B cell (primary cell): Measurements from ENCODE around the gene SPATA17. TPM values are rescaled to one million over a fixed set of nuclear protein-coding genes. Genes with fewer than 3 reads are reported as not detected.

Experiments
- ATAC-seq: fragments of 200-7000 bp; cut with Tn5 transposase; one replicate; pipeline ENCODE4 v1.10.0; 2021; ENCODE audit warnings: low read depth, mild to moderate bottlenecking, moderate number of reproducible peaks, moderate library complexity
- CTCF ChIA-PET: fragments of 350-600 bp; sonication (Branson Sonifier 250); formaldehyde crosslinking; loops from one replicate; lab custom pipeline; 2021; ENCODE audit warnings: antibody characterized with exemption, inconsistent platforms; lab: Charles Lee
- POLR2A ChIA-PET: fragments of 350-600 bp; sonication (Branson Sonifier 250); formaldehyde crosslinking; loops from one replicate; lab custom pipeline; 2021; ENCODE audit warnings: antibody characterized with exemption; lab: Charles Lee
- DNase-seq: peaks from one replicate; pipeline ENCODE4 v3.0.0; 2013
- H2AFZ ChIP-seq: 2 replicates; pipeline ENCODE4 v1.6.1; 2012; ENCODE audit warnings: mild to moderate bottlenecking, low read depth, low read length; ENCODE audit not compliant: insufficient read depth, poor library complexity, severe bottlenecking
- H3K27ac ChIP-seq, 2 donors: 1 replicate in 1 of 2; 2 replicates in 1 of 2; pipeline ENCODE4 v1.5.1; 2012 to 2013; ENCODE audit warnings: low read length in 2 of 2, mild to moderate bottlenecking in 2 of 2, moderate library complexity in 1 of 2
- H3K27me3 ChIP-seq, 4 experiments: fragments of 200-600 bp in 1 of 4; sonication (generic) in 1 of 4; replicated peaks in 1 of 4; 1 replicate in 2 of 4; 2 replicates in 2 of 4; pipeline versions ENCODE4 v1.6.1 to v1.7.0; 2013 to 2016; ENCODE audit warnings: low read length in 3 of 4, mild to moderate bottlenecking in 2 of 4, mixed read lengths in 1 of 4, moderate library complexity in 1 of 4; ENCODE audit not compliant: insufficient read depth in 4 of 4, control insufficient read depth in 3 of 4; ENCODE audit errors: control extremely low read depth in 1 of 4
- H3K36me3 ChIP-seq, 2 experiments: replicated peaks in 1 of 2; 1 replicate in 1 of 2; 2 replicates in 1 of 2; pipeline versions ENCODE4 v1.6.1 to v1.7.1; 2013; ENCODE audit warnings: low read length in 1 of 2; ENCODE audit not compliant: insufficient read depth in 2 of 2, control insufficient read depth in 1 of 2; ENCODE audit errors: control extremely low read depth in 1 of 2, extremely low read depth in 1 of 2
- H3K4me1 ChIP-seq, 2 donors: fragments of 200-600 bp in 1 of 2; sonication (generic) in 1 of 2; 1 replicate in 1 of 2; 2 replicates in 1 of 2; pipeline versions ENCODE4 v1.5.1 to v1.6.1; 2013 to 2017; ENCODE audit warnings: low read length in 2 of 2; ENCODE audit not compliant: control insufficient read depth in 2 of 2, insufficient read depth in 2 of 2
- H3K4me2 ChIP-seq: replicated peaks from 2 replicates; pipeline ENCODE3; 2012; ENCODE audit warnings: mild to moderate bottlenecking, low read depth, low read length; ENCODE audit not compliant: poor library complexity, severe bottlenecking
- H3K4me3 ChIP-seq, 5 experiments: fragments of 200-600 bp in 1 of 5; sonication (generic) in 1 of 5; 1 replicate in 3 of 5; 2 replicates in 2 of 5; pipeline versions ENCODE4 v1.5.1 to v1.7.0; 2011 to 2016; ENCODE audit warnings: low read length in 4 of 5, mild to moderate bottlenecking in 4 of 5, low read depth in 2 of 5, control low read depth in 1 of 5, moderate library complexity in 1 of 5; ENCODE audit not compliant: insufficient read depth in 1 of 5; ENCODE audit errors: control extremely low read depth in 1 of 5, extremely low read depth in 1 of 5
- H3K79me2 ChIP-seq: fragments of 200-600 bp; sonication (generic); one replicate; pipeline ENCODE4 v1.6.0; 2016; ENCODE audit warnings: low read length; ENCODE audit not compliant: control insufficient read depth, insufficient read depth
- H3K9ac ChIP-seq: fragments of 200-600 bp; sonication (generic); 2 replicates; pipeline ENCODE4 v1.6.1; 2017; ENCODE audit warnings: mild to moderate bottlenecking, low read length, moderate library complexity
- H3K9me3 ChIP-seq, 3 donors: one replicate each; pipeline versions ENCODE4 v1.6.1 to v1.7.1; 2013; ENCODE audit warnings: low read length in 2 of 3; ENCODE audit not compliant: control insufficient read depth in 2 of 3, insufficient read depth in 1 of 3; ENCODE audit errors: control extremely low read depth in 1 of 3
- H4K20me1 ChIP-seq: 2 replicates; pipeline ENCODE4 v1.6.0; 2012; ENCODE audit warnings: mild to moderate bottlenecking, low read length; ENCODE audit not compliant: insufficient read depth, control insufficient read depth, poor library complexity, severe bottlenecking
- H3K27ac Mint-ChIP-seq: one replicate; pipeline ENCODE4 v1.8.0; 2021; ENCODE audit warnings: mixed read lengths
- H3K27me3 Mint-ChIP-seq: one replicate; pipeline ENCODE4 v1.8.0; 2021; ENCODE audit warnings: mixed read lengths
- H3K4me1 Mint-ChIP-seq: one replicate; pipeline ENCODE4 v1.8.0; 2021; ENCODE audit warnings: mixed read lengths
- H3K4me3 Mint-ChIP-seq: one replicate; pipeline ENCODE4 v1.8.0; 2021; ENCODE audit warnings: mixed read lengths
- H3K9me3 Mint-ChIP-seq: one replicate; pipeline ENCODE4 v1.8.0; 2022; ENCODE audit warnings: mixed read lengths; ENCODE audit not compliant: insufficient read depth
- EZH2 ChIP-seq: IDR thresholded peaks from 2 replicates; pipeline ENCODE4 v1.6.1; 2012; ENCODE audit warnings: borderline replicate concordance, low read depth, mild to moderate bottlenecking, moderate library complexity, low read length; ENCODE audit not compliant: insufficient read depth, poor library complexity, severe bottlenecking
- WGBS: methylation state at CpG from one replicate; pipeline ENCODE4 v1.1.5; 2013; ENCODE audit warnings: missing lambda C conversion rate; ENCODE audit not compliant: insufficient coverage; 5-methylcytosine and 5-hydroxymethylcytosine counted together
- intact Hi-C: fragments of 100-400 bp; cut with micrococcal nuclease; formaldehyde crosslinking; loops from one replicate; pipeline ENCODE4 v1.10.0; 2022
- polyA plus RNA-seq: library from polyadenylated mRNA; depleted of rRNA; stranded (reverse); fragments of >200 nt; gene quantifications from 2 replicates; pipeline ENCODE4 v1.2.3, GENCODE V29; 2012
- total RNA-seq, 2 donors: library from RNA; stranded (reverse); fragments of 120-200 nt in 1 of 2; gene quantifications; 1 replicate in 1 of 2; 2 replicates in 1 of 2; pipeline versions ENCODE4 v1.2.3 to v1.2.4, GENCODE V29; 2013 to 2022
- TF ChIP-seq, protein P1 (sequence below): fragments of 200-600 bp; IDR thresholded peaks from one replicate; pipeline ENCODE4 v1.8.0; 2022; ENCODE audit warnings: antibody characterized with exemption, mild to moderate bottlenecking

SPATA17 gene
- total and polyA plus RNA-seq, 2 donors (not counting 1 experiment from before 2014, with no cell fraction given) = not detected

DNA sequence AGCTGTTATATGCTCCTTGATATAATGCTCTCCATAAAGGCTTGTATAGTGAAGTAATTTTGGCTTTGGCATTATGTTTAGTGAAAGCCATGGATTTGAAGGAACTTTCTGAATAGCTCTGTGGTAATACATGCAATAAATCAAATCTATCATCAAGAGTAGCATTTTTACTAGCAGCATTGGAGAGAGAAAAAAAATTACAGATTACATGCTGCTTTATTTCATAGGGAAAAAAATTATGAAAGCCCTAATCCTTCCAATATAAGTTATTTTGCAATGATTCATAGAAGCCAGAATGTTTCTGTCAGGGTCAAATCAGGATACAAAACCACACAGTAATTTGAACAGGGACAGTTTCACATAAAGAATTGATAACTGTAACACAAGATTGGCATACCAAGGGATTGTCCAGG lies 250.0 kb downstream of the SPATA17 start:
- TF ChIP-seq, protein P1, sequence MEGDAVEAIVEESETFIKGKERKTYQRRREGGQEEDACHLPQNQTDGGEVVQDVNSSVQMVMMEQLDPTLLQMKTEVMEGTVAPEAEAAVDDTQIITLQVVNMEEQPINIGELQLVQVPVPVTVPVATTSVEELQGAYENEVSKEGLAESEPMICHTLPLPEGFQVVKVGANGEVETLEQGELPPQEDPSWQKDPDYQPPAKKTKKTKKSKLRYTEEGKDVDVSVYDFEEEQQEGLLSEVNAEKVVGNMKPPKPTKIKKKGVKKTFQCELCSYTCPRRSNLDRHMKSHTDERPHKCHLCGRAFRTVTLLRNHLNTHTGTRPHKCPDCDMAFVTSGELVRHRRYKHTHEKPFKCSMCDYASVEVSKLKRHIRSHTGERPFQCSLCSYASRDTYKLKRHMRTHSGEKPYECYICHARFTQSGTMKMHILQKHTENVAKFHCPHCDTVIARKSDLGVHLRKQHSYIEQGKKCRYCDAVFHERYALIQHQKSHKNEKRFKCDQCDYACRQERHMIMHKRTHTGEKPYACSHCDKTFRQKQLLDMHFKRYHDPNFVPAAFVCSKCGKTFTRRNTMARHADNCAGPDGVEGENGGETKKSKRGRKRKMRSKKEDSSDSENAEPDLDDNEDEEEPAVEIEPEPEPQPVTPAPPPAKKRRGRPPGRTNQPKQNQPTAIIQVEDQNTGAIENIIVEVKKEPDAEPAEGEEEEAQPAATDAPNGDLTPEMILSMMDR = no peak
- TF ChIP-seq EZH2 = no peak
- no peak overlapping the region for H2AFZ ChIP-seq
- H3K36me3 ChIP-seq = no peaks in the 10 kb centered on the region
- H3K4me1 ChIP-seq = no peaks in the 10 kb centered on the region
- Mint-ChIP-seq H3K9me3 (no peaks in the 10 kb centered on the region), H3K27ac (no peak overlapping the region), H3K4me3 (no peak overlapping the region), H3K4me1 (no peaks in the 10 kb centered on the region), H3K27me3 (no peaks in the 10 kb centered on the region)
- no peaks in the 10 kb centered on the region for H4K20me1 ChIP-seq
- no peaks in the 10 kb centered on the region for H3K79me2 ChIP-seq
- POLR2A ChIA-PET = no interaction called here
- no peaks in the 10 kb centered on the region for H3K9me3 ChIP-seq
- no peaks in the 10 kb centered on the region for H3K27me3 ChIP-seq
- H3K4me2 ChIP-seq = no peak overlapping the region
- no peak for ATAC-seq
- no peak for DNase-seq
- H3K27ac ChIP-seq = no peak overlapping the region
- H3K9ac ChIP-seq = no peak overlapping the region
- intact Hi-C loops = no loop called here
- no peak overlapping the region for H3K4me3 ChIP-seq
- CTCF ChIA-PET = no interaction called here

DNA sequence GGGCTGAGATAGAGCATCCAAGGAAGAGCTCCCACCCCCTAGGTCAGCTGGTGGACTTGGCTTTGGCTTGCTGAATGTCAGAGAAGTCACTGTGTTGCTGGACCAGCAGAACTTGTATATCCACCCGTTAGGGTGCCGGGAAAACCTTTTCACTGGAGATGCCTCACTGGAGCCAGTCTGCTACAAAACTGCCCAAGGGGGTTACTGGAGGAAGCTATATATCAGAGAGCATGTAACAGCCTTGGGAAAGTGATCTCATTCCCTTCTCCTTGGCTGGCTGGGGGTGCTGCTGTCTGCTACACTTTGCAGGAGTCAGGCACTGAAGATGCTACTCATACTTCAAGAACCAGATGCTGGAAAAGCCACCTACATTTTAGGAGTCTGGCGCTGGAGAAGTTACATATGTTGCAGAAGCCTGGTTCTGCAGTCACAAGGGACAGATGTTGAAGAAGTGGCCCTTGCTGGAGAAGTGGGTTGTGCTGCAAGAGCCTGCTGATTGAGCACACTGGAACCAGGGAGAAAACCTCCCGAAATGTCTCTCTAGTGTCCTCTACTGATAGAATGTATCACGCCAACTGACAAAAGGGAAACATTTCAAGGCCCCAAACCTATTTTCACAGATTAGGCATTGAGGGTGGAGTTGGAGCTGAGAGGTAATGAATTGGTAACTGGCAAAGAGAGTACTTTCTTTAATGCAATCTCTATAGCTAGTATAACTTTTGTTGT lies 250.6 kb downstream of the SPATA17 start:
- H3K4me3 ChIP-seq = no peak overlapping the region
- Mint-ChIP-seq H3K9me3 (no peaks in the 10 kb centered on the region), H3K4me1 (no peaks in the 10 kb centered on the region), H3K27me3 (no peaks in the 10 kb centered on the region), H3K27ac (no peak overlapping the region), H3K4me3 (no peak overlapping the region)
- WGBS = 80% methylated on average over 3 of the region's 5 CpGs
- H2AFZ ChIP-seq = no peak overlapping the region
- no peaks in the 10 kb centered on the region for H3K4me1 ChIP-seq
- no peaks in the 10 kb centered on the region for H3K27me3 ChIP-seq
- DNase-seq = no peak
- ChIA-PET CTCF (no interaction called here), POLR2A (no interaction called here)
- H3K9ac ChIP-seq = no peak overlapping the region
- intact Hi-C loops = no loop called here
- no peak overlapping the region for H3K27ac ChIP-seq
- ATAC-seq = no peak
- TF ChIP-seq, protein P1 = no peak
- no peak for TF ChIP-seq EZH2
- H3K79me2 ChIP-seq = no peaks in the 10 kb centered on the region
- no peaks in the 10 kb centered on the region for H4K20me1 ChIP-seq
- no peak overlapping the region for H3K4me2 ChIP-seq
- no peaks in the 10 kb centered on the region for H3K36me3 ChIP-seq
- H3K9me3 ChIP-seq = no peaks in the 10 kb centered on the region
